Heart right ventricle (tissue), 16 donors: ENCODE results near the gene ITSN1. TPM values are rescaled to one million over a fixed set of nuclear protein-coding genes. Genes with fewer than 3 reads are reported as not detected.

ENCODE experiments used
- ATAC-seq, 8 donors: fragments of 200-7000 bp; cut with Tn5 transposase; one replicate each; pipeline ENCODE4 v1.9.1; 2020; ENCODE audit warnings: mild to moderate bottlenecking in 8 of 8, moderate library complexity in 8 of 8, moderate number of reproducible peaks in 1 of 8
- DNase-seq, 2 donors: peaks; one replicate each; pipeline ENCODE4 v3.0.0-alpha.2; 2020
- H3K27ac ChIP-seq, 10 donors: fragments of 200-600 bp; sonication (generic) in 2 of 10; one replicate each; pipeline versions ENCODE4 v1.5.0 to v1.8.0; 2020 to 2022; ENCODE audit warnings: mild to moderate bottlenecking in 3 of 10
- H3K27me3 ChIP-seq, 7 donors: fragments of 200-600 bp; one replicate each; pipeline ENCODE4 v1.8.0; 2021 to 2022; ENCODE audit warnings: mild to moderate bottlenecking in 2 of 7
- H3K36me3 ChIP-seq, 9 donors: fragments of 200-600 bp; sonication (generic) in 1 of 9; one replicate each; pipeline versions ENCODE4 v1.5.0 to v1.8.0; 2020 to 2022; ENCODE audit warnings: mild to moderate bottlenecking in 2 of 9
- H3K4me1 ChIP-seq, 9 donors: fragments of 200-600 bp; sonication (generic) in 1 of 9; one replicate each; pipeline versions ENCODE4 v1.5.0 to v1.8.0; 2020 to 2022; ENCODE audit warnings: mild to moderate bottlenecking in 4 of 9
- H3K4me3 ChIP-seq, 10 donors: fragments of 200-600 bp; sonication (generic) in 2 of 10; one replicate each; pipeline versions ENCODE4 v1.5.0 to v1.8.0; 2020 to 2022; ENCODE audit warnings: mild to moderate bottlenecking in 7 of 10, moderate library complexity in 2 of 10
- H3K9me3 ChIP-seq, 11 donors: fragments of 200-600 bp in 10 of 11; sonication (generic) in 2 of 11; one replicate each; pipeline versions ENCODE4 v1.5.0 to v1.8.0; 2013 to 2022; ENCODE audit warnings: mild to moderate bottlenecking in 2 of 11, control low read depth in 1 of 11, moderate library complexity in 1 of 11
- CTCF ChIP-seq, 9 donors: fragments of 200-600 bp; sonication (generic) in 2 of 9; IDR thresholded peaks; one replicate each; pipeline versions ENCODE4 v1.5.0 to v1.8.0; 2021 to 2022; ENCODE audit warnings: antibody characterized with exemption in 9 of 9, mild to moderate bottlenecking in 5 of 9, moderate library complexity in 1 of 9
- WGBS, 2 donors: extraction: QIAGEN DNeasy Blood & Tissue Kit; methylation state at CpG; one replicate each; pipeline ENCODE4 v1.1.7; 2013; ENCODE audit warnings: inconsistent platforms in 1 of 2; 5-methylcytosine and 5-hydroxymethylcytosine counted together
- intact Hi-C, 10 donors: fragments of 100-400 bp; cut with DNase I; formaldehyde crosslinking; loops; one replicate each; pipeline versions ENCODE4 v1.11.1 to v1.14.2; 2022
- polyA plus RNA-seq, 2 donors: library from polyadenylated mRNA; stranded (reverse); fragments of 200-250 nt; gene quantifications; one replicate each; pipeline ENCODE4 v1.2.3, GENCODE V29; 2013
- total RNA-seq, 10 donors: library from RNA; stranded (reverse); fragmentation: NEBNext Ultra II Directional in 3 of 10; extraction: Animal tissue kit (Norgen Biotek cat#: 25700) in 3 of 10; gene quantifications; one replicate each; pipeline versions ENCODE4 v1.2.1 to v1.2.4, GENCODE V29; 2021 to 2023
- donor health status: Arrhythmogenic right ventricular cardiomyopathy.
- donor health status: ischemic (EF 13 %, LVEDD 7.1; RV severe dilation, severe dysfunction).
- donor health status: healthy with polysubstance abuse.
- donor health status: DM: no; HTN: yes; CAD: no.
- donor health status: DM: no; HTN: no; CAD: no.
- donor health status: ischemic (EF 25% LVEDD 6.9; RV normal size, moderate dysfunction).
- donor health status: ischemic (EF 25% LVEDD 5.7; RV mildly dilated, moderate dysfunction).
- donor health status: healthy.
- donor health status: DM: yes; HTN: yes; CAD: no.
- donor health status: Ischemic cardiomyopathy.
- donor health status: ischemic (EF 35%, LVEDD 5.7; RV mildly dilated, moderate dysfunction).
- donor health status: nonischemic (EF 11% LVEDD 7.7; RV severe dilation, severe dysfunction).
- donor health status: DM: yes; HTN: yes; CAD: no.
- donor health status: PGD.
- donor health status: ischemic (EF 29% LVEDD 5.4; RV normal size, mild dysfunction).
- donor health status: nonischemic (EF 23%, LVEDD 6.1; RV moderate dilation, normal function).

ITSN1 gene
- total and polyA plus RNA-seq, 12 donors, result 14.6 to 47.3 (median 32.3) TPM

DNA sequence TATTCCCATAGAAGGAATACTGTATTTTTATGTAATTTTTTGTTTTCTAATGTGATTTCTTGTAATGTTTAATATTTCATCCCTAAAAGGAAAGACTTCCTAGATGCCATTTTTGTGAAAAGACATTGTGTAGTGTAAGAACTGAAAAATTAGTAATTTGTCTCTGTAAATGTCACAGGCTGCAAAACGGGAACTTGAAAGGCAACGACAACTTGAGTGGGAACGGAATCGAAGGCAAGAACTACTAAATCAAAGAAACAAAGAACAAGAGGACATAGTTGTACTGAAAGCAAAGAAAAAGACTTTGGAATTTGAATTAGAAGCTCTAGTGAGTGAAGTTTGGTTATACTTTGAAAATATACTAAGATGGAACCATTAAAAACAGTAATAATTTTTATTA, 132.2 kb downstream of the ITSN1 start:
- ATAC-seq (no peak), DNase-seq (no peak)
- no peaks in the 10 kb centered on the region for H3K27me3 ChIP-seq
- no peak overlapping the region for H3K4me3 ChIP-seq
- no peak overlapping the region for H3K27ac ChIP-seq
- no peaks in the 10 kb centered on the region for H3K4me1 ChIP-seq
- intact Hi-C loops, result no loop called here
- H3K36me3 ChIP-seq, result peaks cover 0 to 89% (median 20%) of the 10 kb centered on the region in 9 donors
- no peak for TF ChIP-seq CTCF (IDR thresholded peaks at IDR 0.05)
- 86 to 90% methylated on average over 4 of the region's 4 CpGs for WGBS, 2 donors
- peaks cover 0 to 16% (median 7%) of the 10 kb centered on the region in 11 donors for H3K9me3 ChIP-seq

- no peak overlapping the region for H3K4me3 ChIP-seq
- no peaks in the 10 kb centered on the region for H3K4me1 ChIP-seq
- 82 to 94% methylated on average over 2 of the region's 2 CpGs for WGBS, 2 donors
- H3K27me3 ChIP-seq, result no peaks in the 10 kb centered on the region
- no peak for DNase-seq
- H3K9me3 ChIP-seq, result peaks cover 0 to 18% (median 7%) of the 10 kb centered on the region in 11 donors
- H3K36me3 ChIP-seq, result peaks cover 0 to 91% (median 17%) of the 10 kb centered on the region in 9 donors
- TF ChIP-seq CTCF (IDR thresholded peaks at IDR 0.05), result no peak
- H3K27ac ChIP-seq, result no peak overlapping the region
- ATAC-seq, result no peak
- intact Hi-C loops, result no loop called here
These were observed 133.0 kb downstream of the ITSN1 start for GRCh38 chr21:33775100-33775828.

DNA sequence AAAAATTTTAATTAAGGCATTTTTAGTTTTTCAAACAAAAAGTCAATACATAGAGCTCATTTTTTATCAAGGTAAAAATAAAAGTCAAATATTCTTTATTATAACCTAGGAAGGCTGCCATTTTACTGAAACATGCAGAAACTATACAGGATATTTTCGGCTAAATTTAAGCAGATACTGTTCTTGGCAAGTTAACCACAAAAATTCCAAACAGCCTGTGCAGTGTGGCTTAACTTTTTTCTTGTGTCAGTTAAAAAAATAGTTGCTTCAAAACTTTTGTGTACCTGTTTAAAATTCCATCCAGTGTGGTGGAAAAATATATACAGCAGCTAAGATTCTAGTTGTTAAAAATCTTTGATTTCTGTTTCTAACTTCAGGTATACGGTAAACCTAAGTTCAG, 138.3 kb downstream of the ITSN1 start:
- 88 to 92% methylated on average over 2 of the region's 2 CpGs for WGBS, 2 donors
- Histone ChIP-seq H3K9me3 (peaks cover 0 to 18% (median 7%) of the 10 kb centered on the region in 11 donors), H3K36me3 (peaks cover 0 to 81% (median 3%) of the 10 kb centered on the region in 9 donors), H3K4me3 (no peak overlapping the region), H3K4me1 (no peaks in the 10 kb centered on the region), H3K27me3 (no peaks in the 10 kb centered on the region), H3K27ac (no peak overlapping the region)
- intact Hi-C loops, result no loop called here
- ATAC-seq, result no peak
- DNase-seq, result no peak
- no peak for TF ChIP-seq CTCF (IDR thresholded peaks at IDR 0.05)

- 95 to 99% methylated on average over 2 of the region's 2 CpGs for WGBS, 2 donors
- no peak overlapping the region for H3K4me3 ChIP-seq
- H3K9me3 ChIP-seq, result peaks cover 0 to 18% (median 7%) of the 10 kb centered on the region in 11 donors
- no peak overlapping the region for H3K27ac ChIP-seq
- H3K4me1 ChIP-seq, result no peaks in the 10 kb centered on the region
- TF ChIP-seq CTCF (IDR thresholded peaks at IDR 0.05), result no peak
- intact Hi-C loops, result no loop called here
- H3K36me3 ChIP-seq, result peaks cover 0 to 76% (median 3%) of the 10 kb centered on the region in 9 donors
- DNase-seq, result no peak
- no peak for ATAC-seq
- no peaks in the 10 kb centered on the region for H3K27me3 ChIP-seq
These were observed 138.8 kb downstream of the ITSN1 start for GRCh38 chr21:33781121-33781520.
